Measurements from ENCODE around the gene ZNF496. TPM values are rescaled to one million over a fixed set of nuclear protein-coding genes. Genes with fewer than 3 reads are reported as not detected.

ZNF496 gene
- total and polyA plus RNA-seq, 4 experiments from 2014 or later: 1.4 to 12.4 (median 7.0) TPM

GRCh38 chr1:247334378-247335133, 2.9 kb upstream of the ZNF496 start:
- ChIA-PET POLR2A (ENCODE audit: partially characterized antibody) (no interaction called here), CTCF (ENCODE audit: partially characterized antibody) (no interaction called here)
- Histone ChIP-seq H3K36me3 (ENCODE audit: insufficient read depth, low read length) (no peaks in the 10 kb centered on the region), H3K4me1 (ENCODE audit: insufficient read depth, low read length) (peaks cover 16% of the 10 kb centered on the region), H3K9me3 (ENCODE audit: control insufficient read depth in 1 of 2, low read length in 2 of 2) (no peaks in the 10 kb centered on the region), H3K27ac (ENCODE audit: low read depth, low read length) (no peak overlapping the region), H3K4me3 (ENCODE audit: low read length in 2 of 2) (no peak overlapping the region), H3K27me3 (ENCODE audit: insufficient read depth, low read length) (no peaks in the 10 kb centered on the region)
- H3K4me1 Mint-ChIP-seq: peaks cover 1 to 19% (median 13%) of the 10 kb centered on the region in 4 donors
- no peak for DNase-seq
- H3K27me3 Mint-ChIP-seq: no peaks in the 10 kb centered on the region
- intact Hi-C loops (cut with micrococcal nuclease): no loop called here
- H3K27ac Mint-ChIP-seq: no peak overlapping the region
- peaks cover 0 to 5% of the 10 kb centered on the region in 2 donors for H3K36me3 Mint-ChIP-seq
- peak overlapping the region in 1 of 8 donors; percentile 49 for H3K4me3 Mint-ChIP-seq
- no peaks in the 10 kb centered on the region for H3K9me3 Mint-ChIP-seq

GRCh38 chr1:247332623-247333361, 1.1 kb upstream of the ZNF496 start:
- peaks cover 1 to 19% (median 13%) of the 10 kb centered on the region in 4 donors for H3K4me1 Mint-ChIP-seq
- no peaks in the 10 kb centered on the region for H3K27me3 Mint-ChIP-seq
- no peaks in the 10 kb centered on the region for H3K9me3 Mint-ChIP-seq
- Histone ChIP-seq H3K4me1 (ENCODE audit: insufficient read depth, low read length) (peaks cover 16% of the 10 kb centered on the region), H3K27ac (ENCODE audit: low read depth, low read length) (no peak overlapping the region), H3K36me3 (ENCODE audit: insufficient read depth, low read length) (no peaks in the 10 kb centered on the region), H3K27me3 (ENCODE audit: insufficient read depth, low read length) (no peaks in the 10 kb centered on the region), H3K4me3 (ENCODE audit: low read length in 2 of 2) (peak overlapping the region in 1 of 2 donors; percentile 41), H3K9me3 (ENCODE audit: control insufficient read depth in 1 of 2, low read length in 2 of 2) (no peaks in the 10 kb centered on the region)
- H3K36me3 Mint-ChIP-seq: peaks cover 4 to 5% of the 10 kb centered on the region in 2 donors
- H3K4me3 Mint-ChIP-seq: peak overlapping the region; percentile 65 to 83 (median 72)
- peak overlapping the region in 3 of 7 donors; percentile 17 to 65 (median 42) for H3K27ac Mint-ChIP-seq
- ChIA-PET CTCF (ENCODE audit: partially characterized antibody) (interaction anchor here (0.7 to 1.6 kb wide), 3 partner anchors 18 to 154 kb away, joined by 3 to 9 read pairs (median 4); no protein-coding TSS in a partner anchor), POLR2A (ENCODE audit: partially characterized antibody) (interaction anchor here (1.0 kb wide), 1 partner anchor 9 kb away, joined by 4 read pairs; no protein-coding TSS in a partner anchor)
- intact Hi-C loops (cut with micrococcal nuclease): loop anchor here (2.0 kb wide), 1 partner anchor 254 kb away; the partner anchor contains the start of gene ZNF670
- DNase-seq: no peak

GRCh38 chr1:247332215-247332622, 552 bp upstream of the ZNF496 start:
- H3K36me3 Mint-ChIP-seq: peaks cover 5 to 7% of the 10 kb centered on the region in 2 donors
- peak overlapping the region in 1 of 2 donors; percentile 41 for H3K4me3 ChIP-seq (ENCODE audit: low read length in 2 of 2)
- H3K4me1 ChIP-seq (ENCODE audit: insufficient read depth, low read length): peaks cover 16% of the 10 kb centered on the region
- H3K27me3 Mint-ChIP-seq: no peaks in the 10 kb centered on the region
- peaks cover 1 to 19% (median 13%) of the 10 kb centered on the region in 4 donors for H3K4me1 Mint-ChIP-seq
- DNase-seq: peak in 4 of 5 donors; percentile 32 to 43 (median 38)
- H3K27ac Mint-ChIP-seq: peak overlapping the region in 3 of 7 donors; percentile 17 to 46 (median 36)
- no peak overlapping the region for H3K27ac ChIP-seq (ENCODE audit: low read depth, low read length)
- ChIA-PET POLR2A (ENCODE audit: partially characterized antibody) (interaction anchor here (1.0 kb wide), 1 partner anchor 10 kb away, joined by 4 read pairs; no protein-coding TSS in a partner anchor), CTCF (ENCODE audit: partially characterized antibody) (interaction anchor here (1.6 kb wide), 1 partner anchor 41 kb away, joined by 9 read pairs; no protein-coding TSS in a partner anchor)
- H3K4me3 Mint-ChIP-seq: peak overlapping the region; percentile 60 to 83 (median 72)
- intact Hi-C loops (cut with micrococcal nuclease): loop anchor here (2.0 kb wide), 1 partner anchor 253 kb away; the partner anchor contains the start of gene ZNF670
- H3K9me3 Mint-ChIP-seq: no peaks in the 10 kb centered on the region
- no peaks in the 10 kb centered on the region for H3K9me3 ChIP-seq (ENCODE audit: control insufficient read depth in 1 of 2, low read length in 2 of 2)
- H3K27me3 ChIP-seq (ENCODE audit: insufficient read depth, low read length): no peaks in the 10 kb centered on the region
- H3K36me3 ChIP-seq (ENCODE audit: insufficient read depth, low read length): no peaks in the 10 kb centered on the region

DNA sequence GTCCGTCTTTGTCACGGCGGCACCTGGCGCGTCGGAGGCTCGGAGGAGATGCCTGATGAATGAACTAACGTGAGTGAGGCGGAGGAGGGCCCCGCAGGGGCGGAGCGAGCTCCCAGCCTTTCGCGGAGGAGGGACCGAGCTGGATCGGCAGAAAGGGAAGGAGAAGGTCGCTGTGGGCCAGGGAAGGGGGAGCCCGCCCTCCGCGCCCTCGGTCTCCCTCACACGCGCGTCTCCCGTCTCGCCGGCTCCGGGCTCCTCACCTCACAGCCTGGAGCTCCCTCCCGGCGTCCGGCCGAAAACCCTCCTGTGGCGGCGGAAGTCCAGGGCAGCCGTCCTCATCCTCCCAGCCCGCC, 519 bp downstream of the ZNF496 start:
- Histone ChIP-seq H3K27ac (ENCODE audit: low read depth, low read length) (peak overlapping the region; percentile 31), H3K27me3 (ENCODE audit: insufficient read depth, low read length) (no peaks in the 10 kb centered on the region), H3K4me3 (ENCODE audit: low read length in 2 of 2) (peak overlapping the region; percentile 28 to 69), H3K9me3 (ENCODE audit: control insufficient read depth in 1 of 2, low read length in 2 of 2) (no peaks in the 10 kb centered on the region), H3K4me1 (ENCODE audit: insufficient read depth, low read length) (peaks cover 16% of the 10 kb centered on the region), H3K36me3 (ENCODE audit: insufficient read depth, low read length) (no peaks in the 10 kb centered on the region)
- Mint-ChIP-seq H3K9me3 (no peaks in the 10 kb centered on the region), H3K4me3 (peak overlapping the region; percentile 92 to 98 (median 93)), H3K27ac (peak overlapping the region in 6 of 7 donors; percentile 29 to 93 (median 70)), H3K36me3 (peaks cover 7 to 9% of the 10 kb centered on the region in 2 donors), H3K4me1 (peaks cover 1 to 19% (median 13%) of the 10 kb centered on the region in 4 donors), H3K27me3 (no peaks in the 10 kb centered on the region)
- ChIA-PET POLR2A (ENCODE audit: partially characterized antibody) (interaction anchor here (0.9 to 1.2 kb wide), 2 partner anchors 59 to 121 kb away, joined by 4 to 7 read pairs; no protein-coding TSS in a partner anchor), CTCF (ENCODE audit: partially characterized antibody) (interaction anchor here (1.1 to 1.7 kb wide), 2 partner anchors 59 to 63 kb away, joined by 3 to 7 read pairs; no protein-coding TSS in a partner anchor)
- DNase-seq: peak; percentile 52 to 68 (median 58)
- intact Hi-C loops (cut with micrococcal nuclease): loop anchor here (1.0 to 2.0 kb wide), 3 partner anchors 121 to 400 kb away; partner anchors contain the start of genes AHCTF1 and ZNF669

DNA sequence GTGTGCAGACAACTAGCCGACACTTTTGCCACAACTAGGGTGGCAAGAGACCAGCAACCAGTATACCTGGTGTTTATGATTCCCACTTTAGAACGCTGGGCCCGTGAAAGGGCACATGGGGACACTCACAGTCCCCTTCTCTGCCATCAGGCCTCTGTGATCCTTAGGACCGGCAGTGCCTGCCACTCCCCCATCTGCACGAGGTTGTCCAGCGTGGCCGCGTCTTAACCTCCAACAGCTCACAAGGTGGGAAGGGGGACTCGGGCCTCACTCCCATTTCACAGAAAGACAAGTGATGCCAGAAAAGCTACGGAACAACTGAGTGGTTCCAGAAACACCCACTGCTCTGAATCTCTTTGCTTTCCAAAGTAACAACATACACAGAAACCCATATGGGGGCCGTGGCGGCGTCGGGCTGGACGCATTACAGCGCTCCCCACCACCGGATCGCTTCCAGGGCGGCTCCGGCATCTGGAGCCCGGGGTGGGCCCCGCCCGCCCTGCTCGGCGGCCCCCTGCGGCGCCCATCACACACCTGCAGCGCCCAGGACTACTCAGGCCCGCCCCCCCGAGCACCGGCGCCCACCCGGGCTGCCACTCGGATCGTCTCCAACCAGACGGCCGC, 1.0 kb downstream of the ZNF496 start:
- ChIA-PET POLR2A (ENCODE audit: partially characterized antibody) (interaction anchor here (0.9 to 1.2 kb wide), 2 partner anchors 59 to 120 kb away, joined by 4 to 7 read pairs; no protein-coding TSS in a partner anchor), CTCF (ENCODE audit: partially characterized antibody) (interaction anchor here (1.1 to 1.7 kb wide), 2 partner anchors 60 to 63 kb away, joined by 3 to 7 read pairs; no protein-coding TSS in a partner anchor)
- peaks cover 7 to 9% of the 10 kb centered on the region in 2 donors for H3K36me3 Mint-ChIP-seq
- Histone ChIP-seq H3K4me3 (ENCODE audit: low read length in 2 of 2) (peak overlapping the region in 1 of 2 donors; percentile 69), H3K27me3 (ENCODE audit: insufficient read depth, low read length) (no peaks in the 10 kb centered on the region), H3K36me3 (ENCODE audit: insufficient read depth, low read length) (no peaks in the 10 kb centered on the region), H3K4me1 (ENCODE audit: insufficient read depth, low read length) (peaks cover 16% of the 10 kb centered on the region), H3K27ac (ENCODE audit: low read depth, low read length) (peak overlapping the region; percentile 31), H3K9me3 (ENCODE audit: control insufficient read depth in 1 of 2, low read length in 2 of 2) (no peaks in the 10 kb centered on the region)
- no peaks in the 10 kb centered on the region for H3K27me3 Mint-ChIP-seq
- H3K27ac Mint-ChIP-seq: peak overlapping the region in 6 of 7 donors; percentile 8 to 93 (median 64)
- H3K9me3 Mint-ChIP-seq: no peaks in the 10 kb centered on the region
- intact Hi-C loops (cut with micrococcal nuclease): loop anchor here (1.0 to 2.0 kb wide), 3 partner anchors 120 to 400 kb away; partner anchors contain the start of genes AHCTF1 and ZNF669
- no peak for DNase-seq
- H3K4me1 Mint-ChIP-seq: peaks cover 1 to 19% (median 13%) of the 10 kb centered on the region in 4 donors
- peak overlapping the region; percentile 92 to 98 (median 93) for H3K4me3 Mint-ChIP-seq

DNA sequence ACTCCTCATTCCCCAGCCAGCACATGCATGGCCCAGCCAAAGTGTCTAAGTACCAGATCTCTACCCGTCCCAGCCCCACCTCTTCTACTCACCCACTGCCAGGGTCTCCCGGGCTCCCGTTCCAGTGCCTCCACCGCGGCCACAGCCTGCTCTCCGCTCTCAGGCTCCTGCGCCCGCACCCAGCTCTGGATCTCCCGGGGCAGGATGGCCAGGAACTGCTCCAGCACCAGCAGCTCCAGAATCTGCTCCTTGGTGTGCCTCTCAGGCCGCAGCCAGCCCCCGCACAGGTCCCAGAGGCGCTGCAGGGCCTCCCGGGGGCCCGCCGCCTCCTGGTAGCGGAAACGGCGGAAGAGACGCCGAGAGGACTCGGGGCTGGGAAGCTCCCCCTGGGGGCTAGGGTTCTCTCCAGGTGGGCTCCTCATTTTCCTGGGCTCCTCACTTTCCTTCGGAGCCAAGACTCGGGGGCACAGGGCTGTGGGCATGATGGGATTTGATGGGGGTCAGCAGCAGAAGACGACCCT, 2.5 kb downstream of the ZNF496 start:
- H3K9me3 ChIP-seq (ENCODE audit: control insufficient read depth in 1 of 2, low read length in 2 of 2): no peaks in the 10 kb centered on the region
- no peak for DNase-seq
- H3K4me1 ChIP-seq (ENCODE audit: insufficient read depth, low read length): peaks cover 16% of the 10 kb centered on the region
- H3K36me3 Mint-ChIP-seq: peaks cover 11% of the 10 kb centered on the region in 2 donors
- H3K27me3 Mint-ChIP-seq: no peaks in the 10 kb centered on the region
- H3K9me3 Mint-ChIP-seq: no peaks in the 10 kb centered on the region
- no peaks in the 10 kb centered on the region for H3K36me3 ChIP-seq (ENCODE audit: insufficient read depth, low read length)
- ChIA-PET CTCF (ENCODE audit: partially characterized antibody) (no interaction called here), POLR2A (ENCODE audit: partially characterized antibody) (no interaction called here)
- peak overlapping the region in 5 of 8 donors; percentile 39 to 79 (median 52) for H3K4me3 Mint-ChIP-seq
- H3K27me3 ChIP-seq (ENCODE audit: insufficient read depth, low read length): no peaks in the 10 kb centered on the region
- H3K4me1 Mint-ChIP-seq: peaks cover 1 to 15% (median 11%) of the 10 kb centered on the region in 4 donors
- H3K27ac ChIP-seq (ENCODE audit: low read depth, low read length): no peak overlapping the region
- H3K27ac Mint-ChIP-seq: no peak overlapping the region
- intact Hi-C loops (cut with micrococcal nuclease): no loop called here
- no peak overlapping the region for H3K4me3 ChIP-seq (ENCODE audit: low read length in 2 of 2)
